Measurements from ENCODE around the gene MRPL51.
"Not testable (repeated sequence)": the region's sequence is repeated elsewhere in the genome, so short reads cannot be mapped to it uniquely, and the experiment has no call there.

MRPL51 gene

DNA sequence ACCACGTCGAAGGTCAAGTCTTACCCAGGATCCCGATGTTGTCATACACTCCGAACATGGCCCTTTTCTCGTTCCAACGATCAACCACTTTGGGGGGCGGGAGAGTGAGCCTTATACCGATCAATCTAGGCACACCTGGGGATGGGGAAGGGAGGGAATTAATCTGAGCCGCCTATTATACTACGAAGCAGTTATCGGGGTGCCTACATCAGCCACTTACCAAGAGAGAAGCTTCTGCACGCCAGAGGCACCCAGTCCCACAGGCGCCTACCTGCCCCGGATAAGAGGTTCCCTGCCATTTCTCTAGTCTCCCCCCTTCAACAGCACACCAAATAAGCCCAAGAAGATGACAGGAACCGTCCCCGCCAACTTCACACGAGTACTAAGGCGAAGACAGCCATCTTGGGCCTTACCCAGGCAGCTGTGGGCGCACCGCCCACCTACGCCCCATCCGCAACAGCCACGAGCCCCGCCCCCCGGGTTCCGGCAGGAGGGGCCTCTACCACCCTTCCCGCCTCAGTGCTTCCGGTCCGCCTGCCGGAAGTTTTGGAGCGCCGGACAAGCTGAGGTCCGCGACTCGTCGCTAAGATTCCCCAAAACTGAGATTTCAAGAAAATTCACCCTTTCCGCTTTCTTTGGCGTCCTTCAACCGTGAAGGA is at the start of gene MRPL51:
TSS of gene MRPL51 (minus strand) at position 425 of the 659 bp plus-strand sequence. CDS start at position 299, 126 bp downstream.
- in situ Hi-C loops (cut with MboI; ENCODE audit: low sequenced_read_pairs), result no loop called here

- in situ Hi-C loops (cut with MboI; ENCODE audit: low sequenced_read_pairs), result no loop called here
Observed at GRCh38 chr12:6542209-6543009, 49.3 kb upstream of the MRPL51 start.

GRCh38 chr12:6541371-6542165 is 48.5 kb upstream of the MRPL51 start:
- in situ Hi-C loops (cut with MboI; ENCODE audit: low sequenced_read_pairs), result no loop called here

DNA sequence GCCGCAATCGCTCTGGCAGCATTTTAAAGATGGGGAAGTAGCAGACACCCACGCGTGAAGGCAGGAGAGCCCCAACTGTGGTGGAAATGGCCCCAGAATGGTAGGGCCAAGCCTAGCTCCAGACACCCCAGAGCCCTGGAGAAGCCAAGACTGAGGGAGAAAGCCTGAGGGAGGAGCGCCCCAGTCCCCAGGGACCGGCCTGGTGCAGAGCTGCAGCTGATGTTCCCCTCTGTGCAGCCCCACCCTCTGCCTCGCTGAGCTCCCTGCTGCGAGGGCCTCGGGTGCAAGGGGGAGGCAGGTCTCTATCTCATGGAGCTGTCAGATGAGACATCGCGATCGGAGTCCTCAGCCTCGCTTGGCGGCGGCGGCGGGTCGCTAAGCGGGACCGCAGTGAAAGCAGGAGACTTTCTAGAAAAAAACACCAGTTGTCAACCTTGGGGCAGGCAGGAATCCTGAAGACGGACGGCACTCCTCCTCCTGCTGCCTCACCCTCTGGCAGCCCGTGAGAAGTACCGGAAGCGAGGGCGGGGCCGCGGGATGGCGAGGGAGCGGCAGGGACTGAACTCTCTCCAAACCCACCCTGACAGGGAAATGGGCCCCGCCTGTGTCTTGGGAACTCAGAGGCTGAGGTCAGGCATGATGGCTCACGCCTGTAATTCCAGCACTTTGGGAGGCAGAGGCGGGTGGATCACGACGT is 47.3 kb upstream of the MRPL51 start:
- in situ Hi-C loops (cut with MboI; ENCODE audit: low sequenced_read_pairs), result no loop called here

DNA sequence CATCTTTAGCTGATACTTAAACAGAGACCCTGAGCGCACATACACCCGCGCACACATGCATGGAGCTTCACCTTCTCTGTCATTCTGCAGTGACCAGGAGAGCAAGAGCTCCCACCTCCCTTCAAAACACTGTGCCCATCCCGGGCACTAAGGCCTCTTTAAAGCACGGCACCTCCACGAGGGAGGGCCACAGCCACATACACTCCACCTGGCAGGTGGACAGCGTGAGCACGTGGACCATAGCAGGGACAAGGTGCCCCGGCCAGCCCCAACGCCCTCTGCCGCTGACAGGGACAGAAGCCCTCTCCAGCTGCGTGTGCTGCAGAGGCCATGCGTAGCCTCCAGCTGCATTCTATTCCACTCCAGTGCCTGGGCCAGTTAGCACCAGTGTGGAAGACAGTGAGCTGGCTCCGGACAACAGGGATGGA is 46.7 kb upstream of the MRPL51 start:
- in situ Hi-C loops (cut with MboI; ENCODE audit: low sequenced_read_pairs), result no loop called here

GRCh38 chr12:6539314-6539682 is 46.2 kb upstream of the MRPL51 start:
- in situ Hi-C loops (cut with MboI; ENCODE audit: low sequenced_read_pairs), result no loop called here

DNA sequence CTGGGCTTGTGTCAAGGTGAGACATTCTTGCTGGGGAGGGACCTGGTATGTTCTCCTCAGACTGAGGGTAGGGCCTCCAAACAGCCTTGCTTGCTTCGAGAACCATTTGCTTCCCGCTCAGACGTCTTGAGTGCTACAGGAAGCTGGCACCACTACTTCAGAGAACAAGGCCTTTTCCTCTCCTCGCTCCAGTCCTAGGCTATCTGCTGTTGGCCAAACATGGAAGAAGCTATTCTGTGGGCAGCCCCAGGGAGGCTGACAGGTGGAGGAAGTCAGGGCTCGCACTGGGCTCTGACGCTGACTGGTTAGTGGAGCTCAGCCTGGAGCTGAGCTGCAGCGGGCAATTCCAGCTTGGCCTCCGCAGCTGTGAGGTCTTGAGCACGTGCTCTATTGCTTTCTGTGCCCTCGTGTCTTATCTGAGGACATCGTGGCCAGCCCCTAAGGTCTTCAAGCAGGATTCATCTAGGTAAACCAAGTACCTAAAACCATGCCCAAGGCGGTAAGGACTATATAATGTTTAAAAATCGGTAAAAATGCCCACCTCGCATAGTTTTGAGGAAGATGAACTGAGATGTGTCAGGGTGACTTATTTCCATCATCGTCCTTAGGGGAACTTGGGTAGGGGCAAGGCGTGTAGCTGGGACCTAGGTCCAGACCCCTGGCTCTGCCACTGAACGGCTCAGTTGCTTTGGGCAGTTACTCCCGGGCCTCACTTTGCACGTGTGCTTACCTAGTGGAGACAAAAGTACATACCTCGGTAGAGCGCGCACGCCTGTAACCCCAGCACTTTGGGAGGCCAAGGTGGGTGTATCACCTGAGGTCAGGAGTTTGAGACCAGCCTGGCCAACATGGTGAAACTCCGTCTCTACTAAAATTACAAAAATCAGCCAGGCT is 45.6 kb upstream of the MRPL51 start:
- in situ Hi-C loops (cut with MboI; ENCODE audit: low sequenced_read_pairs), result no loop called here

- in situ Hi-C loops (cut with MboI; ENCODE audit: low sequenced_read_pairs), result not testable (repeated sequence)
Observed at GRCh38 chr12:6537580-6538419, 44.7 kb upstream of the MRPL51 start.

DNA sequence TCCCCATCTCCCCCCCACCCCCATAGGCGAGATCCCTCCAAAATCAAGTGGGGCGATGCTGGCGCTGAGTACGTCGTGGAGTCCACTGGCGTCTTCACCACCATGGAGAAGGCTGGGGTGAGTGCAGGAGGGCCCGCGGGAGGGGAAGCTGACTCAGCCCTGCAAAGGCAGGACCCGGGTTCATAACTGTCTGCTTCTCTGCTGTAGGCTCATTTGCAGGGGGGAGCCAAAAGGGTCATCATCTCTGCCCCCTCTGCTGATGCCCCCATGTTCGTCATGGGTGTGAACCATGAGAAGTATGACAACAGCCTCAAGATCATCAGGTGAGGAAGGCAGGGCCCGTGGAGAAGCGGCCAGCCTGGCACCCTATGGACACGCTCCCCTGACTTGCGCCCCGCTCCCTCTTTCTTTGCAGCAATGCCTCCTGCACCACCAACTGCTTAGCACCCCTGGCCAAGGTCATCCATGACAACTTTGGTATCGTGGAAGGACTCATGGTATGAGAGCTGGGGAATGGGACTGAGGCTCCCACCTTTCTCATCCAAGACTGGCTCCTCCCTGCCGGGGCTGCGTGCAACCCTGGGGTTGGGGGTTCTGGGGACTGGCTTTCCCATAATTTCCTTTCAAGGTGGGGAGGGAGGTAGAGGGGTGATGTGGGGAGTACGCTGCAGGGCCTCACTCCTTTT is 44.0 kb upstream of the MRPL51 start:
- in situ Hi-C loops (cut with MboI; ENCODE audit: low sequenced_read_pairs), result no loop called here

- in situ Hi-C loops (cut with MboI; ENCODE audit: low sequenced_read_pairs), result no loop called here
Observed at GRCh38 chr12:6535960-6536847, 43.1 kb upstream of the MRPL51 start.

GRCh38 chr12:6535697-6535946 is 42.6 kb upstream of the MRPL51 start:
- in situ Hi-C loops (cut with MboI; ENCODE audit: low sequenced_read_pairs), result no loop called here

GRCh38 chr12:6534945-6535696 is 42.1 kb upstream of the MRPL51 start:
- in situ Hi-C loops (cut with MboI; ENCODE audit: low sequenced_read_pairs), result no loop called here

DNA sequence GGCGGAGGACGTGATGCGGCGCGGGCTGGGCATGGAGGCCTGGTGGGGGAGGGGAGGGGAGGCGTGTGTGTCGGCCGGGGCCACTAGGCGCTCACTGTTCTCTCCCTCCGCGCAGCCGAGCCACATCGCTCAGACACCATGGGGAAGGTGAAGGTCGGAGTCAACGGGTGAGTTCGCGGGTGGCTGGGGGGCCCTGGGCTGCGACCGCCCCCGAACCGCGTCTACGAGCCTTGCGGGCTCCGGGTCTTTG is 41.6 kb upstream of the MRPL51 start:
- in situ Hi-C loops (cut with MboI; ENCODE audit: low sequenced_read_pairs), result no loop called here

GRCh38 chr12:6533923-6534694 is 41.0 kb upstream of the MRPL51 start, which contains the start of gene GAPDH:
Gene GAPDH (plus strand): TSS chr12:6534517. CDS start chr12:6534833, 316 bp downstream.
- in situ Hi-C loops (cut with MboI; ENCODE audit: low sequenced_read_pairs), result no loop called here

DNA sequence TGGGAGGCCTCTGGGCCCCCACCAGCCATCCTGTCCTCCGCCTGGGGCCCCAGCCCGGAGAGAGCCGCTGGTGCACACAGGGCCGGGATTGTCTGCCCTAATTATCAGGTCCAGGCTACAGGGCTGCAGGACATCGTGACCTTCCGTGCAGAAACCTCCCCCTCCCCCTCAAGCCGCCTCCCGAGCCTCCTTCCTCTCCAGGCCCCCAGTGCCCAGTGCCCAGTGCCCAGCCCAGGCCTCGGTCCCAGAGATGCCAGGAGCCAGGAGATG is 40.5 kb upstream of the MRPL51 start:
- in situ Hi-C loops (cut with MboI; ENCODE audit: low sequenced_read_pairs), result no loop called here

DNA sequence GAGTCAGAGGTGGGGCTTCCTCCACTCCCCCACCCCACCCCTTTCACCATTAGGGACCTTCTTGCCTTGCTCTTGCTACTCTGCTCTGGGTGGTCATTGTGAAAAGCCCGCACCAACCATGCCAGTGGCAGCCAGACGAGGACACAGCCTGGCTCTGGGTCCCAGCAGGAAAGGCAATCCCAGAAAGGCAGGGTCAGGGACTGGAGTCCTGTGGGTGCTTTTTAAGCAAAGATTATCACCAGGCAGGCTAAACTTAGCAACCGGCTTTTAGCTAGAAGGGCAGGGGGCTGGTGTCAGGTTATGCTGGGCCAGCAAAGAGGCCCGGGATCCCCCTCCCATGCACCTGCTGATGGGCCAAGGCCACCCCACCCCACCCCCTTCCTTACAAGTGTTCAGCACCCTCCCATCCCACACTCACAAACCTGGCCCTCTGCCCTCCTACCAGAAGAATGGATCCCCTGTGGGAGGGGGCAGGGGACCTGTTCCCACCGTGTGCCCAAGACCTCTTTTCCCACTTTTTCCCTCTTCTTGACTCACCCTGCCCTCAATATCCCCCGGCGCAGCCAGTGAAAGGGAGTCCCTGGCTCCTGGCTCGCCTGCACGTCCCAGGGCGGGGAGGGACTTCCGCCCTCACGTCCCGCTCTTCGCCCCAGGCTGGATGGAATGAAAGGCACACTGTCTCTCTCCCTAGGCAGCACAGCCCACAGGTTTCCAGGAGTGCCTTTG is 40.0 kb upstream of the MRPL51 start:
- in situ Hi-C loops (cut with MboI; ENCODE audit: low sequenced_read_pairs), result no loop called here
